Hematopoietic multipotent progenitor cell (in vitro differentiated cells): ENCODE measurements around the gene IFNW1. TPM values are rescaled to one million over a fixed set of nuclear protein-coding genes. Genes with fewer than 3 reads are reported as not detected.
A peak's percentile ranks its signal among the peaks of the same experiment; 100 is the strongest.

ENCODE experiments used
- DNase-seq, 3 donors: peaks; one replicate each; pipeline ENCODE4 v3.0.0-alpha.2; 2011 to 2015; ENCODE audit warnings: low read depth in 2 of 3, low spot score in 2 of 3
- small RNA-seq: library from RNA; depleted of rRNA; stranded (forward); fragments of <200 nt; gene quantifications from one replicate; pipeline ENCODE3, GENCODE V24; 2012
- total RNA-seq: library from RNA; depleted of rRNA; stranded (reverse); fragments of >200 nt; gene quantifications from one replicate; pipeline ENCODE4 v1.2.3, GENCODE V29; 2012

Gene IFNW1
- total RNA-seq, 1 donor, result not detected

- peak; percentile 41 to 87 (median 73) for DNase-seq
Measured at GRCh38 chr9:21110708-21111576, 30.7 kb downstream of the IFNW1 start.

GRCh38 chr9:21104787-21105186 lies 36.8 kb downstream of the IFNW1 start:
- peak in 2 of 3 donors; percentile 14 to 37 for DNase-seq

- no peak for DNase-seq
Measured at GRCh38 chr9:21102305-21102704, 39.3 kb downstream of the IFNW1 start.

GRCh38 chr9:21097817-21098216 lies 43.8 kb downstream of the IFNW1 start:
- peak in 1 of 3 donors; percentile 55 for DNase-seq

GRCh38 chr9:21096901-21097255 lies 44.8 kb downstream of the IFNW1 start:
- peak in 1 of 3 donors; percentile 47 for DNase-seq

- DNase-seq, result peak; percentile 16 to 96 (median 88)
Measured at GRCh38 chr9:21096172-21096900, 45.3 kb downstream of the IFNW1 start.

GRCh38 chr9:21095561-21095960 lies 46.1 kb downstream of the IFNW1 start:
- DNase-seq, result no peak

Small RNA genes lying within 50 kb of the gene (small RNA-seq; reads per million reads assigned to genes)
- gene IFNWP4, result not detected
- gene RF00019, result not detected

Other genes with a start within 250 kb of the IFNW1 start
- 18.9 TPM for gene HACD4, start 110.2 kb downstream of the IFNW1 start, total RNA-seq
- gene IFNB1, start 63.9 kb downstream of the IFNW1 start, total RNA-seq, result under 0.01 TPM
- not detected for gene IFNA21, start 24.8 kb upstream of the IFNW1 start, total RNA-seq
- gene IFNA4, start 45.8 kb upstream of the IFNW1 start, total RNA-seq, result not detected
- gene IFNA7, start 60.4 kb upstream of the IFNW1 start, total RNA-seq, result not detected
- gene IFNA10, start 65.3 kb upstream of the IFNW1 start, total RNA-seq, result not detected
- not detected for gene IFNA16, start 75.5 kb upstream of the IFNW1 start, total RNA-seq
- gene IFNA17, start 86.4 kb upstream of the IFNW1 start, total RNA-seq, result not detected
- gene IFNA14, start 98.2 kb upstream of the IFNW1 start, total RNA-seq, result not detected
- gene IFNA5, start 163.5 kb upstream of the IFNW1 start, total RNA-seq, result not detected
- gene KLHL9, start 193.6 kb upstream of the IFNW1 start, total RNA-seq, result 22.6 TPM
- gene IFNA6, start 209.1 kb upstream of the IFNW1 start, total RNA-seq, result not detected
- gene IFNA13, start 226.2 kb upstream of the IFNW1 start, total RNA-seq, result not detected
- gene IFNA2, start 243.6 kb upstream of the IFNW1 start, total RNA-seq, result not detected